ENCODE results near the gene ESD. TPM values are rescaled to one million over a fixed set of nuclear protein-coding genes. Genes with fewer than 3 reads are reported as not detected.
"Not testable (repeated sequence)": the region's sequence is repeated elsewhere in the genome, so short reads cannot be mapped to it uniquely, and the experiment has no call there.

ESD gene, protein sequence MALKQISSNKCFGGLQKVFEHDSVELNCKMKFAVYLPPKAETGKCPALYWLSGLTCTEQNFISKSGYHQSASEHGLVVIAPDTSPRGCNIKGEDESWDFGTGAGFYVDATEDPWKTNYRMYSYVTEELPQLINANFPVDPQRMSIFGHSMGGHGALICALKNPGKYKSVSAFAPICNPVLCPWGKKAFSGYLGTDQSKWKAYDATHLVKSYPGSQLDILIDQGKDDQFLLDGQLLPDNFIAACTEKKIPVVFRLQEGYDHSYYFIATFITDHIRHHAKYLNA
- 89.7 and 94.1 TPM in 2 replicates for total RNA-seq

DNA sequence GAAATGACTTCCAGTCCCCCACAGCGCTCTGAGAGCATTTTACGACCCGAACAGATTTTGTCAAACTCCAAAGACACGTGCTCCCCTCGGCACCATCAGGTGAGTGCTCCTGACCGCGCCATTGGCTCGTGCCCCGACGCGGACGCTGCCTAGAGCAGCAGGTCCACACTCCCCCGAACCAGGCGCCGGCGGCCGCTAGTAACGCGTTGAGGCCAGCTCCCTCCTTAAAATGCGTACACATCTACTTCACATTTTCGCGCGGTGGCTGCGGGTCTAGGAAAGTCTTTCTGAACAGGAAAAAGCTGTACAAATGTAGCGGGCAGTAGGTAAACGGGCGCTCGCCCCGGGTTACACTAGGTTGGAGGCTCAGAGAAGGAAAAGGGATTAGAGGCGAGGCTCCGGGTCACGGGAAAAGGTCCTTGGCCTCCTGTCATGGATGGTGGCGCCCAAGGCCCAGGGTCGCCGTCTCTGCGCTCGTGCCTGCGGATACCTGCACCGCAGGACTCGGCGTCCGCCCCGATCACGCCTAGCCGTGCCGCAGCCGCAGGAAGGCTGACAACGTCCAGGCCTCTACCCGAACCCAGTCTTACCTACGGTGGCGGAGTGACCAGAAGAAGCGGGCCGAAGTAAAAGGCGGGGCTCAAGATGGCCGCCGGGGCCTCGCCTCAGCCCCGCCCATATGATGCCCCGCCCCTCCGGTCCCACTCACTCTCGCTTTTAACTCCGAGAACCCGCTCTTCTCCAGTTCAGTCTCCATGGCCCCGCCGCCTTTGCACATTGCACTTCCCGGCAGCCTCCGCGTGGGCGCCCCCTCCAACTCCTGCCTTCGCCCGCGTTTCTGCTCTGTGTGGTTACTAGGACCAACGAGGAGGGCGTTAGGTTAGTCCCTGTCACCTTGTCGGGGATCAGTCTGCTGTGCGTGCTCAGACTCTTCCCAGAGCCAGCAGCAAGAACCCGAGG lies at the start of gene ESD:
TSS of gene ESD (minus strand) at position 647 of the 960 bp plus-strand sequence. CDS start 5,748 bp downstream, outside the sequence.
- DNase-seq: peak; percentile 89

DNA sequence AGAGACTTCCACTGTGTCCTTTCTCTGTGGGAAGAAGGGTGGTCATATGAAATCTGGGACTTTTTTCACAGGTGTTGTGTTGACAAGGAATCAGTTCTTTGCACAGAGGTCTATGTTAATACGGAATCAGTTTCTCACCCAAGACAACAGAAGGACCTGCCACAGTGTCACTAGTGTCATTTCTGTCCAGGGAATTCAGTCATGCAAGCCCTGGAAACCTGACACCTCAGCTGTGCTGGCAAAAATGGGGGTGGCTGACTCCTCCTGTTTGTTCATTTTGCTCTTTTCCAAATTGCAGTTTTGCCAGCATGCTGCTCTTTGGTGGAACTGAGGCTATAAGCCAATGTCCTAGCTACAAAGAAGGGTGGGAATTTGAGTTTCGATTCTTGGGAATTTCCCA lies 49.8 kb upstream of the ESD start:
- DNase-seq: no peak

DNA sequence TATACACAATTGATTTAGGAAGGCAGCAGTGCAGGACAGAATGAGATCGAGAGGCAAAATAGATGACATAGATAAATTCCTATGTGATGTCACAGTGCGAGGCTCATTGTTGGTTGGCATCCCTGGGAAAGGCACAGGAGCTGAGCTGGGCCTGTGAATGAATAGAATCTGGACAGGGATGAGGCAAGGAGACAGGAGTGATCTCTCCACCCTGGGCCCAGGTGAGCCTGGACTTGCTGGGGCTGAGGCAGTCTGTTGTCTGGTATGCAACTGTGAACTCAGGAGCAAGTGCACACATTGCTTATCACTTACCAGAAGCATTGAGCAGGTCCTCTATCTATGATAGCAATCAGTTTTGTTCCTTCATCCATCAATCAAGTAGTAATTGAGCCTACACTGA lies 48.2 kb upstream of the ESD start:
- DNase-seq: no peak

DNA sequence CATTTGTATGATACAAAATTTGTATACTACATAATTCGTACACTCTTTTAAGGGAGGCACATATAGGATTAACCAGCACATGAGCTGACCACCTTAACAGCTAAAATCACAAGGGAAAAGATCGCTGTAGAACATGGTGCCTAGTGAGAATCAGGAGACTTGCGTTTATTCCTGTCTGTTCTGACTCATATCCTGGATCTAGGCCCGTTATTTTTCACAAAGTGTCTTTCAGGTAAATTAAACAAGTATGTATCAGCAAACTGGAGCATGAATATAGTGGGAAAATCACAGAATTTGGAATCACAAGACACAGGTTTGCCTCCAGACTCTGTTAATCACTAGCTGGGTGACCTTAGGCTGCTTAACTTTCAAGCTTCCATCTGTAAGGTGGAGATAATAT lies 47.5 kb upstream of the ESD start:
- DNase-seq: peak; percentile 17

DNA sequence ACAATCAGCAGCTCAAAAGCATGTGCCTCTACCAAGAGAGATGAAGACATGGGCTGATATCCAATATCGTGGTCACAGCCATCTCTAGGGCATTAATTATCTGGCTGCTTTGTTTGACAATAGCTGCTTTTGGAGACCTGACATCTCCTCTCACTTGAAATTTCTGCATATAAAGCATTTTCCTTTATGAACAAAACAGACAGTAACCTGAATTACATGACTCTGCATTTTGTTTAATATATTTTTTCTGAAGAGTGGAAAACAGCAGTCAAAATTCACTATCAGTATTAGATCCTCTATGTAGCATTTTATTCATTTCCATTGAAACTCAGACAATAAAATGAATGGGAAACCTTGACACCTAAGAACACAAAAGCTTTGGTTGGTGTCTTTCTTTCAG lies 42.4 kb upstream of the ESD start:
- no peak for DNase-seq

DNA sequence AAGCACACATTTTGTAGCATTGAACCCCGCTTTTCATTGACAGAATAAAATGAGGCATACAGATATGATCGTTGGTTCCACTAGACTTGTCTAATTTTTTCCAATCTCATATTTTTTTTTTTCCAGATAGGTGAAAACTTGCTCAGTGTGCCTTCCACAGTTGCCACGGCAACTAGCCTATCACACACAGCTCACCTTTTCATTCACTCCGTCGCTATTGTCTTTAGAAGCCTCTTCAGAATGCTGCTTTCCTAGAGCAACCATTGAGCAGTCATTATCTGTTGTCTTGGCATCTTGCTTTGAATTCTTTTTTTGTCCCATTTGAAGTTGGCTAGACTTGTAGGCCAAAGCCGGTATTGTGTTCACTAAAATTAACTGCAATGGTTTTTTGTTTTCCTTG lies 37.7 kb upstream of the ESD start:
- DNase-seq: no peak

DNA sequence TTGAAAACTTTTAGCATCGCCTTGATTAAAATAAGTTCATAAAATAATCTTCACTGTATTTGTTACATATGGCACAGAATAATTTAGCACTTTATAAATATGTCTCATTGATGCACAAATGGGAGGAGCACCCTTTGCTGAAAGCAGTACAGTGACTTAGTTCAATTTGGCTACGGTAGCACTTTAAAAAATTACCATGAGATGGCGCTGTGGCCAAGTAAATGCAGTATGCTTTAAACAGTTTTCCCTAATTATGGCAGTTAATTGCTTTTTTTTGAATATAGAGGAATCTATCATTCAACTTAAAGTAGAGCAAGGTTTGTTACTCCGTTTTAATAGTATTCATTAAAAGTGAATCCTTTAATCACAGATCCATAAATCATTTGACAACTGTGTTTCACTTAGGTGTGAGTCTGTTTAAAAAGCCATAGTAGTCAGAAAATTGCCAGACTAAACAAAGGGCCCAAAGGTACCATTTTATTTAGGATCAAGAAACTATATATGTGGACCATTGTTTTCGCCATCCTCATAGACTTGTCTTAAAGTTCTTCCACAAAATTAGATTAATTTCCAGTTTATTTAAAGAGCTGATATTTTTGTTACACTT lies 34.7 kb upstream of the ESD start:
- peak; percentile 75 for DNase-seq

DNA sequence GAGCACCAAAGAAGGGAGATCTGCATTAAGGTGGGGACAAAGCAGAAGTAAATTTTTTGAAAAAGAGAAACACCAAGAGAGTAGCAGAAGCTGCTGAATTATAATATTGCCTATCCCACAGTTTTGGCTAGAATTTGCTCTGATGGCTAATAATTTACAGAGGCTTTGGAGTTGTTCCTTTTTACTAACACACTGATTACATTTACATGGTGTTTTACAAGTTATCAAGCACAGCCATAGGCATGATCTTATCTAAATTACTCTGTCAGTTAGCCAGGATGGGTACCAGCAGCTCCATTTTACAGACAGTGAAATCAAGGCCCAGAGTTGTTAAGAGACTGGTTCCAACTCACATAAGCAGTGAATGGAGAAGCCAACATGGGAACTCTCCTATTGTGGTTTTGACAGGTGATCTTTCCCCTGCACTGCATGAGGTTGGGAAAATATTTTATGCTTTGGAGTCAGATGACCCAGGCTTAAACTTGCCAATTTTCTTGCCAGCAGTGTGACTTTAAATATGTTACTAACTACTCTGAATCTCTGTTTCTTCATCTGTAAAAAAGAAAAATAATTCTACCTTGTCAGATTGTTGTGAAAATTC lies 33.5 kb upstream of the ESD start:
- no peak for DNase-seq

DNA sequence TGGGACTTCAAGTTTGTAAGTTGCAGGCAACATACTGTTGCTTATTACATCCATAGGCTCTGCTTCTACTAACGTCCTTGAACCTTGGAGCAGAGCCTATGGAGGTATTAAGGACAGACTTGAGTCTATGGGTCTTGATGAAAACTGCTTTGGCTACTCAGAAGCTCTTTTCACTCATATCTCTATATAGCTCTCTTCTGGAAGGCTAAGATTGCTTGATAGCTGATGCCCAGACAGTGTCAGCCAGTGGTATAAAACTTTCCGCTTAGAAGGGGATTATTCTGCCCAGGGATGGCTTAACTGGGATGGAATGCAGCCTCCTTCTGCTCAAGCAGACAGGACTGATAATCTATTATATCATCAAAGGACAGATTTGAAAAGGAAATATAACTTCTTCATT lies 25.6 kb upstream of the ESD start:
- no peak for DNase-seq

DNA sequence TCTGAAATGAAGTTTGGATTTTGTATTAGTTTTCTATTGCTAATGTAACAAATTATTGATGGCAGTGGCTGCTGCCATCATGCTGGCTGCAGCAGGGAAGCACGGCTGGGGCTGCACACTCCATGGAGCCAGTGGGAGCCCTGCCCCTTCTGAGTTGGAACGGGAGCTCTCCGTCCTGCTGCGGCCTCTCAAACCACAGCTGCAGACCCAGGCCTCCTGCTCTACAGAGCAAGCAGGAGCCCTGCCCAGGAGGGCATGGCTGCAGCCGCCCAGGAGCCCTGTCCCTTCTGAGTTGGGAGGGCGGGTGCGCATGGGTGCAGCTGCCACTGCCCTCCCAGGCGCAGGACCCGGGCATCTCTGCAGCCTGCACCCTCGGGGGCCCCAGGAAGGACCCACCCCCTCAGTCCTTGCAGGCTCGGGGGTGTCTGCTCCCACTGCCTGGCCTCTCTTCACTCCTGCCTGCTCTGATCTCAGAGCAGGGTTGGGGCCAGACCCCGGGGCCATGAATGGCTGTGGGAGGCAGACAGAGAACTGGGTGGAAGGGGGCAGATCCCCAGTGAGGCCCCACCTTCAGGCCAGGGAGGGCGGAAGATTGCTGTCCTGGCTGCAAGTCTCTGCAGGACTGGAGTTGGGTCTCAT lies 21.0 kb upstream of the ESD start:
- DNase-seq: no peak

DNA sequence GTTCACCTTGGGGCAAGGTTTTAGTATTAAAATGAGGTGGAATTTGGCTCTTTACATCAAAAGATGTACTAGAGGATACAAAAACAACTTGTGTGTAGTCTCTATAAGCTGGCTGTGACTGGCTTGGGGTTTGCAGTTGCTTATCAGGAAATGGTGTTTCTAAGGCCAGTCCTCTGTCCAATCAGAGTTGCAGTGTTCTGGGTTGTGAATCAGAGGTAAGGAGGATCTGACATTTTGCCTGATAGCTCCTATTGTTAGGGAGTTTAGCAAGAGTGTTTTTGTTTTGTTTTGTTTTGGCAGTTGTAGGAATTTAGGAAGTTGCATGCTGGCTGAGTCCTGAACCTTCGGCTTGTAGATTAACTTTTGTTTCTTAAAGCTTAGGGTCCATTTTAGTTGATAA lies 20.1 kb upstream of the ESD start:
- DNase-seq: peak; percentile 34

DNA sequence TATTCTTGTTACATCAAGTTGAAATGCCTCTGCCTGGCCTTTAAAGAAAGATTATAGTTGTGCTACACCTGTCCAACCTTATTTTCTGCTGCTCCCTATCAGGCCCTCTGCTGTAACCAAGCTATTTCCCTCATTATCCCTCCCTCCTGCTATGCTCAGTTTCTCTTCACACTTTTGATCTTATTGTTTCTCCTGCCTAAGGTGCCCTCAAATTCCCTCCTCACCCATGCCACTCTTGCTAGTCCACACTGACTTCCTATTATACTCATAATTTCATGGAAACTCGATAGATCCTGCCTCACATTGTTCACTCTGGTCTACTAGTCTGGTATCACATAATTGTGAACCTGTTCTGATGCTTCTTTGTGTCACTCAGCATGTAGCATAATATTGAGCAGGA lies 19.4 kb upstream of the ESD start:
- DNase-seq: no peak

DNA sequence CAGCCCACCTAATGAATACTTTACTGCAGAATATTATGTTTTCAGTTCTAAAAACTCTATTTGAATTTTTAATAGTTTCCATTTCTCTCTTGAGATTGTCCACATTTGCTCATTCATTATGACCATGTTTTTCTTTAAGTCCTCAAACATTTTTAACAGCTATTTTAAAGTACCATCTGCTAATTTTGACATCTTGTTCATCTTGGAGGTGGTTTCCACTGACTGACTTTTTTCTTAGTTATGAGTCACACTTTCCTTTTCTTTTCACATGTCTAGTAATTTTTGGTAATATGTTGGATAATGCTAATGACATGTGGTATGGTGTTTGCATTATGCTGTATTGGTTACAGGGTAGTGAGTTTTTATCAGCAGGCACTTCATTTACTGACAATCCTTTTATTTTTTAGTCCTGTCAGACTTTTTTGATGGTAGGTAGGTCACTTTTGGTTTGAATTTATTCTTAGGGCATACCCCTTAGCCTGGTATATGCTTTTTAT lies 15.4 kb upstream of the ESD start:
- no peak for DNase-seq

DNA sequence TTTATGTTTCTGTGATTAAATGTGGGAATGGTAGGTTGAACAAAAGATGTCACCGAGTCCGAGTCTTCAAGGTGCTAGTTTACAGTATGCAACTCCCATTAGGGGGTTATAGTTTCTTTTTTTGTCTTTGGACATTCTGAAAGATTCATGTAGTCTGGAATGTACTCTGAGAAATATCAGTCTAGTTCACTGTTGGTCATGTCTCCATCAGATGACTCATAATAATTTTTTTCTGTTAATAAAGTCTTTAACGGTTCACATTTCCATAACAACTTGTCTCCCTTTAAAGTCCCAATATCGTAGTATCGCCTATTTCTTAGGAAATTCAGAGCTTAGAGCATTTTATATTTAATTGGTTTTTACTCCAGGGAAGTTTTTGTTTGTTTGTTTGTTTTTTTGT lies 13.5 kb upstream of the ESD start:
- DNase-seq: no peak

DNA sequence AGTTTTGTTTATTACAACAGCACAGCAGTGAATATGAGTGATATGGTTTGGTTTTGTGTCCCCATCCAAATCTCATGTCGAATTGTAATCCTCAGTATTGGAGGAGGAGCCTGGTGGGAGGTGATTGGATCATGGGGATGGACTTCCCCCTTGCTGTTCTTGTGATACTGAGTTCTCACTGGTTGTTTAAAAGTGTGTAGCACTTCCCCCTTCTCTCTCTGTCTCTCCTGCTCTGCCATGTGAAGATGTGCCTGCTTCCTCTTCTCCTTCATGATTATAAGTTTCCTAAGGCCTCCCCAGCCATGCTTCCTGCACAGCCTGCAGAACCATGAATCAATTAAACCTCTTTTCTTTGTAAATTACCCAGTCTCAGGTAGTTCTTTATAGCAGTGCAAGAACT lies 8.0 kb upstream of the ESD start:
- not testable (repeated sequence) for DNase-seq

DNA sequence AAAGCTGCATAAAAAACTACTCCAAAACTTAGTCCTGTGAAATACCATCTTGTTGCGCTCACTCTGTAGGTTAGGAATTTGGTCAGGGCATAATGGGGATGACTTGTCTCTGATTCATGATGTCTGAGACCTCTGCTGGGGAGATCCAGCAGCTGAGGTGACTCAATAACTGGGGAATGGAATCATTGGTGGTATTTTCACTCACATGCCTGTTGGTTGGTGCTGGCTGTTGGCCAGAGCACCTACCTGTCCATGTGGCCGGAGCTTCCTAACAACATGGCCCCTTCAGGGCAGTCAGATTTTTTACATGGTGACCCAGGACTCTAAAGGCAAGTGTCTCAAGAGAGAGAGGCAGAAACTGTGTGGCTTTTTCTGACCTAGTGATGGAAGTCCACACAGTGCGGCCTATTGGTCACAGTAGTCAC lies 7.4 kb upstream of the ESD start:
- DNase-seq: peak; percentile 2

DNA sequence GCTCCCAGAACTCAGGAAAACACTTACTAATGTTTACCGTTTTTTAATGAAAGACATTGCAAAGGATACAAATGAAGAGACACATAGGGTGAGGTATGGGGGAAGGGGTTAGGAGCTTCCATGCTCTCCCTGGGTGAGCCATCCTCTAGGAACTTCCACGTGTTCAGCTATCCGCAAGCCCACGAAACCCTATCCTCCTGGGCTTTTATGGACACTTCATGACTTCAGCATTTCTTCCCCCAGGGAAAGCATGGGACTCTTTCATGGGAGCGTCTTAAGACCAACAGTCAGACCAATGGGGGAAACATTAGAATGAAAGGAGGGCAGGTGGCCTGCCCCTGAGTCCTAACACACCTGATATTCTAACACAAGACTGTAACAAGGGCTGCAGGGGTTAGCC lies 6.6 kb upstream of the ESD start:
- no peak for DNase-seq

DNA sequence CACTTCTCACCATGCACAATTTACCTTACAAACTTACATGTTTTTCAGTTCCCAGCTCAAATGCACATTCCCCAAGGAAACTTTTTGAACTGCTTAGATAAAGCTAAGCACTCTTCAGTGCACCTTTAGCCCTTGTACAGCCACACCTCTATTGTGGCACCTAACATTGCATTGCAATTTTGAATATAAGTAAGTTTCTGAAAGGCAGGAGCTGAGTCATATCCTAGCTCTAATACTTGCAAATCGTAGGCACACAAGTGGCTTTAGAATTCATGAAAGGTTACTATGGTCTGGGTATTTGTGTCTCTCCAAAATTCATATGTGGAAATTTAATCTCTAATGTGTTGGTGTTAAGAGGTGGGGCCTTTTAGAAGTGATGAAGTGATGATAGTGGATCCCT lies 4.9 kb upstream of the ESD start:
- no peak for DNase-seq

DNA sequence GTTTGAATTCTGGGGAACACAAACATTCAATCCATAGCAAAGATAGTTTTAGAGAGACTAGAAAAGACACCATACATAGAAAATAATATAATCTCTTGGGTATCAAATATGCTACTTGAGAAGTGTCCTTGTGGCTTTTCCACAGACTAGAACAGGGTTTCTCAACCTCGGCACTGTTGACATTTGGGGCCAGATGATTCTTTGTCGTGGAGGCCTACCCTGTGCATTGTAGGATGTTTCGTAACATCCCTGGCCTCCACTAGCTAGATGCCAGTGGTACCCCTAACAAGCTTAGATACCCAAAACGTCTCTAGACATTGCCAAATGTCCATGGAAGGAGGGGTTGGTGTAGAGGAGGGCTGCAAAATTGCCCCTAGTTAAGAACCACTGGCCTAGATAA lies 2.2 kb upstream of the ESD start:
- no peak for DNase-seq

DNA sequence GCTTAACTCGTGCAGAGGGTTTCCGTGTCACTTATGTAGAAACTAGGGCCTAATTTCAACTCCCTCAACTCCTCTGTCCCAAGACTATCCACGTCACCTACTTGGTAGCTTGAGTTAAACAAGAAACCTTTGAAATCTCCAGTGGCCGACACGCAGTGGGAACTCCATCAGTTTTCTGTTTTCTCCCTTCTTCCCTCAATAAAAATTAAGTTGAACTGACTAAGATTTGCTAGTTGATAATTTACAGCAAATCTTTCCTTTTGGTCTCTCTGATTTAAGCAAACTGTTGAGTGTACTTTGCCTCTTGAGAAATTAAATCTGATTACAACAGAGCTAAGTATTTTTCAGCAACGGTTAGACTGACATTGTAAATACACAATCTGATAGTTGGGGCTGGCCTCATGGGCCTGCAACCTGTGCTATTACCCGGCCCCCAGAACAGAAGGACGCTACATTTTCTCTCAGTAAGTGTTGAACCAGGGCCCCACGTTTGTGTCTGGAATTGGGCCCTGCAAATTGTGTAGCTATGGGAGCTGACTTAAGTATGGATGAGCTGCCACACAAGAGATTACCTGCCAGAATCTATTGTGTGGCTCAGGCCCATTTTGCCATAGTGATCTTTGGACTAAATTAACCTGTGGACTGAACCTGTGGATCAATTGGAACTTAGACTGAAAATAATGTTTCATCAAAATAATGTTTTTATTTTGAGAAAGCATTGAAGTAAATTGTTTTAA lies 708 bp upstream of the ESD start:
- no peak for DNase-seq

DNA sequence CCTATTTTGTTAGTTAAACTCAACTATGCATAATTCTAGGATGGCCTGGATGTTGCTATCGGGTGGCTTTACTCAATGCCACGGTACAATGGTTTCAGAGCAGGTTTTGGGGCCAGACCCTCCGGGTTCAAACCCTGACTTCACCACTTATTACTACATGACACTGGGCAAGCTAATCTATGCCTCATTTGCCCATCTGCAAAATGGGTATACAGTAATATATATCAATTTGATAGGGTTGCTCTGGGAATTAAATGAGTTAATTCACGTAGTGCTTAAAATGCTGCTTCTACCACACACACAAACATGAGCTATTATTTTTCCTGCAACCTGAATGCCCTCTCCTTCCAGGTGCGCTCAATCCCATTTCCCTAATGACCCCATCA lies 839 bp downstream of the ESD start:
- DNase-seq: no peak

DNA sequence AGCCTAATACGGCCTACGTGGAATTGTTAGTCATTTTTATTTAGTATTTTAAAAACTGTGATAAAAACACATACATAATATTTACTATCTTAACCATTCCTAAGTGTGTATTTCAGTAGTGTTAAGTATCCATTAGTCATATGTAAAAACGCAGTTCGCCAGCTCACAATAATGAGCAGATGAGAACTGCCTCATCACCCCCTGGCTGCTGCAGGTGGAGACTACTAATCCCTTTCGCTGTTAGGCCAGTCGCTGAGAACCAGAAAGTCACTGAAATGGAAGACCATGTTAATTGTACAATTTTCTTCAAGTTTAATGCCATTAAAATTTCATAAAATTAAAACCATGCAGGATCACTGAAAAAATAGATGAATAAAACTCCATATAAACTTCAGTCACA lies 1.6 kb downstream of the ESD start:
- no peak for DNase-seq
